Jurkat, Clone E6-1 (cell line): ENCODE data around the gene REG3A.

ENCODE experiments used
- DNase-seq: peaks from one replicate; pipeline ENCODE4 v3.0.0-alpha.2; 2011; ENCODE audit warnings: low read depth, low spot score
- H3K4me3 ChIP-seq: 2 replicates; pipeline ENCODE4 v1.5.1; 2011; ENCODE audit warnings: mild to moderate bottlenecking, low read length, control low read depth, moderate library complexity

Gene REG3A

DNA sequence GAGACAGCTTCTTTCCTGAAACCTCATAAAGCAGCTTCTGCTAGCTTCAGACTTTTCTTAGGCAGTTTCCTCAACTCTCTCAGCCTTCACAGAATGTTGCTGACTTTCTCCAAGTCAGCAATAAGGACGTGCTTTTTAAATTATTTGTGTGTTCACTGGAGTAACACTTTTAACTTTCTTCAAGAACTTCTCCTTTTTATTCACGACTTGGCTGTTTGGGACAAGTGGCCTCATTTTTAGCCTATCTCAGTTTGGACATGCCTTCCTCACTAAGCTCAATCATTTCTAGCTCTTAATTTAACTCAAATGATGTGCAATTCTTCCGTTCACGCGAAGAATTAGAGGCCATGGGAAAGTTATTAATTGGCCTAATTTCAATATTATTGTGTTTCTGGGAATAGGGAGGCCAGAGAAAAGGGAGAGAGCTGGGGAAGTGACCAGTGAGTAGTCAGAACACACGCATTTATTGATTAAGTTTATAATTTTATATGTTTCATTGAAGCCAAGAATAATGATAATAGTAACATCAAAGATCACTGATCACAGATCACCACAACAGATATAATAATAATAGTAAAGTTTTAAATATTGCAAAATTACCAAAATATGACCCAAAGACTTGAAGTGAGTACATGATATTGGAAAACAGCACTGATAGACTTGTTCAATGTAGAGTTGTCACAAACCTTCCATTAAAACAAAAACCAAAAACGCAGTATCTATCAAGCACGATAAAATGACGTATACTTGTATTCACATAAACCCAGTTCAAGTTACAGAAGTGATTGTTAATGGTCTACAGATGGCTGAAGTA lies 34.4 kb downstream of the REG3A start:
- no peak overlapping the region for H3K4me3 ChIP-seq
- DNase-seq, result no peak

DNA sequence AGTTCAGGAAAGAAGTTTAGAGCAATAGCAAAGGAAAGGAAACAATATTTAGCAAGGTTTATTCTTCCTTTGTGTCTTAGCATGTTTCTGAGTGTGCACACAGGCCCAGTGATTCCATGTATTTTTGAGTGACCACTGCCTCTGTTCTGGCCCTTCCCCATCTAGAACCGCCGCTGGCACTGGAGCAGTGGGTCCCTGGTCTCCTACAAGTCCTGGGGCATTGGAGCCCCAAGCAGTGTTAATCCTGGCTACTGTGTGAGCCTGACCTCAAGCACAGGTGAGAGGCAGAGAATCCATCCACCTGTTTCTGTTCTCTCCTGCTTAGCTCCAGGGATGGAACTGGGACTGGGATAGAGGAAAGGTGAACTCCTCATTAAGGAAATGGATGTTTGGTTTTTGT lies 36.9 kb downstream of the REG3A start:
- no peak overlapping the region for H3K4me3 ChIP-seq
- DNase-seq, result no peak

DNA sequence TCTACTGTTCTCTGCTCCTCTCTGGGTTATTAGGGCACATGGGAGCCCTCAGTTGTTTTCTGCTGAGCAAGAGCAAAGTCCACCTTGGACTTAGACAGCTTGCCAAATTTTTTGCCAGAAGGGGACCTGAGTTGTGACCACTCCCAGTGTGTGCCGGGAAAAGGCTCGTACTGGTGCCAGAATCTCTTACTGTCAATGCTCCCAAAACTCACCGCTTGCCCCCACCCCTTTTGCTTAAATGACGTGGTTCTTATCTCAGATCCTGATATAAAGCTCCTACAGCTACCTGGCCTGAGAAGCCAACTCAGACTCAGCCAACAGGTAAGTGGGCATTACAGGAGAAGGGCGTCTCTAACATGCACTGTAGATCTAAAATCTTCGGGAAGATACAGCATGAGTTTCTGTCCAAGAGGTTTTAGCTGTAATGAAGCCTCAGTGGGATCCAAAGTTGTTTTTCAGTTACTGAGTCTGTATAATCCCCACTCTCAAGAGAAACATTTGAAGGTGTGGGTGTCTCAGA lies 39.3 kb downstream of the REG3A start, which contains the start of gene REG1A:
REG1A (plus strand) TSS at position 295 of the 520 bp plus-strand sequence. CDS start 374 bp downstream, outside the sequence.
- no peak within 1 kb of the TSS for H3K4me3 ChIP-seq
- no peak for DNase-seq

DNA sequence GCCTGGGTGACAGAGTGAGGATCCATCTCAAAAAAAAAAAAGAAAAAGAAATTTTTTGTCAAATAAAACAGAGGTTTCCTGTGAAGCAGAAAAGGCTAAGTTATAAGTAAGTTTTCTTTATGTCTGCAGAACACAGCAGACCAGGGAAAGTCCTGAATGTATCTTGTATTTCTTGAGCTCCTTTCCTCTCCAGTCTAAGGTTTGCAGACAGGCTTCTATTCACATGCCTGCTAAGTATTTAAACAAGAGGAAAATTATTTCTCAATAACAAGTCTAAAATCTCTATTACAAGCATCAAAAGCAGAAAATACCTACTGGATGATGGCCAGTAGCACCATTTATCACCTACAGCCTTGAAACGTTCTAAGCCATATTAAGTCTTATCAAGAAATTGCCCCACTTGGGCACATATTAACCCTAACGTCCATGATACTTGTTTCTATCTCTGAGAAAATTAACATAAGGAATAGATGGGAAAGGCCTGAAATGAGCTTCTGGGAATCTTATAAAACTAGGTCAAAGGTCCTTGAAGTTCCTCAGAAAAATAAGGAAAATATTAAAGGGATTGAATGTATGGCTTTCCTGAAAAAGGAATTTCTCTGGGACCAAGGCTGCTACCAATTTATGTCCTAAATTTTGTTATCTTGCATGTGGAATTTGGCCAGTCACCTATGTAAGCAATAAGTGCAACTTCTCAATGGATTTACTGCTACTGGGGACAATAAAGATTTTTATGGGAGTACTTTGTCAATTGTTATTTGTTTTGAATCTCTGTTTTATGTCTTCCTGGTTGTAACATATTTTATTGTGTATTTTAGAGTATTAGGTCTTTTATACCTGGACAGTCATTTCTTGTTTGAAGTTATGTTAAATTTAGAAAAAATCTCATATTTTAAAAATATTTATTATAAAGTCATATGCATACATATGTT lies 42.3 kb downstream of the REG3A start:
- H3K4me3 ChIP-seq, result no peak overlapping the region
- no peak for DNase-seq

DNA sequence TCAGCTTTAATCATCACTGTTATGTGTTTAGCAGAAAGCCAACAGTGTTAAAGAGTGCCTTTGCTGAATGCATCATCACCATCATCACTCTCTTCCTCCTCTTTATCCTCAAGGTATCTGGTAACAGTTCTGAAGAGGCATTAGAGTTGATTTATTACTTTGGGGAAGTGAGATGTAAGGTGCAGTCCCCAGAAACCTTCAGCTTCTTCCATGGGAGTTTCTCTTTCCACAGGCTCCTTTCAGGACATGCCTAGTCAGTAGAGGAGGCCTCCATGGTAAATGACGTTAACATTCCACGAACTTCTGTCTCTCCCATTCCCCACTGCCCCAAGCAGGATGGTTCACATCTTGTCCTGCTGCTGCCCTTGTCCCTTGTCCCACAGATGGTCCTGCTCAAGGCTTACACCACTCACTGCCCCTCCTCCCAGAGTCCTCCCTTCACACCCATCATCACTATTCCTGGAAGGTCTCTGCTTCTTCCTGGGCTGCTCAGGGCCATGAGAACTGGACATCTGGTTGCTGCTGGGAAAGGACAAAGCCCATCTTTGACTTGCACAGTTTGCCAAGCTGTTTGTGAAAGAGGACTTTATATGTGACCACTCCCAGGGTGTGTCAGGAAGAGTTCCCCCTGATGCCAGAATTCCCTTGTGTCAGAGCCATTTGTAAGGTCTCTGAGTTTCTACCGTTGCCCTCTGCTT lies 44.6 kb downstream of the REG3A start:
- DNase-seq, result no peak
- H3K4me3 ChIP-seq, result no peak overlapping the region

DNA sequence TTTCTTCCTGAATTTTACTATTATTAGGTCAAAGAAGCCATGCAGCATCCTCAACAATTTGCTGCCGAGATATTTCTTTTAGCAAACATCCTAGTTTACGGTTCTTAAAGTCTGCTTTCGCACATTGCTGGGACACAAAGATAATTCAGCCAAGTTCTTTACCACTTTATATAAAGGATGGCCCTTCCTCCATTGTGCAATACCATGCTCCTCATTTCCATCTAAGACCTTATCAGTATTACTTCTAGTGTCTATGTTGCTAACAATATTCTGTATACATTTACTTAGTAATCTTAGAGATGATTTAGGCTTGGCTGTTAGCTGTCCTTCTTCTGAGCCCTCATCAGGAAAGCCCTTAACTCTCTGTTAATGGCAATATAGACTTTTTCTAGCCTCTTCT lies 47.3 kb downstream of the REG3A start:
- no peak for DNase-seq
- H3K4me3 ChIP-seq, result no peak overlapping the region
